KMS-11 (cell line): Measurements from ENCODE around the gene LBH.

ENCODE experiments used
- H2AFZ ChIP-seq: fragments of 200-600 bp; sonication (generic); 2 replicates; pipeline ENCODE4 v1.6.1; 2016; ENCODE audit warnings: antibody characterized with exemption, mixed run types, low read depth
- H3K27ac ChIP-seq: fragments of 200-600 bp; sonication (generic); 2 replicates; pipeline ENCODE4 v1.6.1; 2016; ENCODE audit warnings: mild to moderate bottlenecking, mixed run types
- H3K27me3 ChIP-seq: fragments of 200-600 bp; sonication (generic); 2 replicates; pipeline ENCODE4 v1.6.1; 2017; ENCODE audit warnings: mild to moderate bottlenecking, low read depth, mixed run types, moderate library complexity; ENCODE audit not compliant: insufficient read depth
- H3K36me3 ChIP-seq: fragments of 200-600 bp; sonication (generic); 2 replicates; pipeline ENCODE4 v1.6.1; 2017; ENCODE audit warnings: mild to moderate bottlenecking, mixed run types; ENCODE audit not compliant: insufficient read depth
- H3K4me1 ChIP-seq: fragments of 200-600 bp; sonication (generic); 2 replicates; pipeline ENCODE4 v1.6.1; 2016; ENCODE audit warnings: mild to moderate bottlenecking, low read depth, mixed run types; ENCODE audit not compliant: poor library complexity, severe bottlenecking
- H3K4me2 ChIP-seq: fragments of 200-600 bp; sonication (generic); 2 replicates; pipeline ENCODE4 v1.7.0; 2016; ENCODE audit warnings: mild to moderate bottlenecking, mixed run types
- H3K4me3 ChIP-seq: fragments of 200-600 bp; sonication (generic); IDR thresholded peaks from 2 replicates; pipeline ENCODE4 v1.6.1; 2017; ENCODE audit warnings: low read depth, low read length, mixed read lengths; ENCODE audit not compliant: insufficient read depth
- H3K79me2 ChIP-seq: fragments of 200-600 bp; sonication (generic); 2 replicates; pipeline ENCODE4 v1.6.1; 2016; ENCODE audit warnings: low read depth, mixed run types; ENCODE audit not compliant: insufficient read depth
- H3K9ac ChIP-seq: fragments of 200-600 bp; sonication (generic); 2 replicates; pipeline ENCODE4 v1.6.1; 2016; ENCODE audit warnings: mild to moderate bottlenecking, mixed run types
- H4K20me1 ChIP-seq: fragments of 200-600 bp; sonication (generic); 2 replicates; pipeline ENCODE4 v1.6.1; 2016; ENCODE audit warnings: mild to moderate bottlenecking, mixed run types; ENCODE audit not compliant: insufficient read depth
- CTCF ChIP-seq: fragments of 200-600 bp; sonication (generic); conservative IDR thresholded peaks from 2 replicates; pipeline ENCODE4 v1.6.1; 2017; ENCODE audit warnings: low read depth, mild to moderate bottlenecking, antibody characterized with exemption, low read length, moderate library complexity, mixed read lengths

LBH gene

DNA sequence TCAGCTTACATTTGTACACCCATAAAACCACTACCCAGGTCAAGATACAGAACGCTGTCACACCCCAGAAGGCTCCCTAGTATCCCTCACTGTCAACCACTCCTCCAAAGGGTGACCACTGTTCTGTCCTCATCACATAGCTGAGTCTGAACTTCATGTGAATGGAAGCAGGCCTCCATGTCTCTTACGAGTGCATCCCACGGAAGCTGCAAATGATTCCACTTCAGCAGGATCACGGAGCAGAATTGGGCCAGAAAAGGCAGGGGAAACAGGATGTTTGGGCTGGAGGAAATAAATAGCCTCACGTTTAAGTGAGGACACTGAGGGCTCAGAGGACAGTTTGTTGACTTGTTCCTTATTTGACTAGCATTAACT, 38.4 kb downstream of the LBH start:
- no peaks in the 10 kb centered on the region for H3K79me2 ChIP-seq
- H3K4me3 ChIP-seq, result no peak overlapping the region
- no peak overlapping the region for H3K4me2 ChIP-seq
- no peak overlapping the region for H3K9ac ChIP-seq
- no peak overlapping the region for H3K27ac ChIP-seq
- H2AFZ ChIP-seq, result no peak overlapping the region
- H3K27me3 ChIP-seq, result no peaks in the 10 kb centered on the region
- TF ChIP-seq CTCF, result no peak
- H3K36me3 ChIP-seq, result no peaks in the 10 kb centered on the region
- H4K20me1 ChIP-seq, result no peaks in the 10 kb centered on the region
- peaks cover 33% of the 10 kb centered on the region for H3K4me1 ChIP-seq

- Histone ChIP-seq H3K27ac (no peak overlapping the region), H3K9ac (no peak overlapping the region), H2AFZ (no peak overlapping the region), H3K36me3 (no peaks in the 10 kb centered on the region), H3K4me3 (no peak overlapping the region), H3K4me2 (no peak overlapping the region), H3K27me3 (no peaks in the 10 kb centered on the region), H3K4me1 (peaks cover 33% of the 10 kb centered on the region), H4K20me1 (no peaks in the 10 kb centered on the region), H3K79me2 (no peaks in the 10 kb centered on the region)
- TF ChIP-seq CTCF, result no peak
These were observed 38.8 kb downstream of the LBH start for GRCh38 chr2:30270166-30270565.

- Histone ChIP-seq H4K20me1 (no peaks in the 10 kb centered on the region), H3K36me3 (no peaks in the 10 kb centered on the region), H3K4me3 (no peak overlapping the region), H3K27ac (no peak overlapping the region), H3K9ac (no peak overlapping the region), H3K4me2 (no peak overlapping the region), H3K79me2 (no peaks in the 10 kb centered on the region), H2AFZ (no peak overlapping the region), H3K4me1 (peaks cover 24% of the 10 kb centered on the region), H3K27me3 (no peaks in the 10 kb centered on the region)
- TF ChIP-seq CTCF, result no peak
These were observed 40.0 kb downstream of the LBH start for GRCh38 chr2:30271301-30271700.

GRCh38 chr2:30272286-30272685, 41.0 kb downstream of the LBH start:
- Histone ChIP-seq H2AFZ (no peak overlapping the region), H3K4me2 (no peak overlapping the region), H3K27me3 (no peaks in the 10 kb centered on the region), H4K20me1 (no peaks in the 10 kb centered on the region), H3K4me1 (peaks cover 16% of the 10 kb centered on the region), H3K27ac (no peak overlapping the region), H3K79me2 (no peaks in the 10 kb centered on the region), H3K36me3 (no peaks in the 10 kb centered on the region), H3K9ac (no peak overlapping the region), H3K4me3 (no peak overlapping the region)
- no peak for TF ChIP-seq CTCF
